GM15510 (cell line): ENCODE results near the gene CCNJ.

ENCODE experiments used
- POLR2A ChIP-seq: IDR thresholded peaks from 3 replicates; pipeline ENCODE4 v1.6.1; 2011; ENCODE audit warnings: borderline replicate concordance; ENCODE audit not compliant: insufficient read length; ENCODE audit errors: extremely low read depth

The CCNJ gene

GRCh38 chr10:96092999-96093767, 49.8 kb downstream of the CCNJ start:
- no peak for TF ChIP-seq POLR2A

- no peak for TF ChIP-seq POLR2A
Observed at GRCh38 chr10:96093948-96094347, 50.6 kb downstream of the CCNJ start.

GRCh38 chr10:96096958-96097357, 53.6 kb downstream of the CCNJ start:
- no peak for TF ChIP-seq POLR2A

GRCh38 chr10:96097865-96098264, 54.5 kb downstream of the CCNJ start:
- TF ChIP-seq POLR2A: no peak

DNA sequence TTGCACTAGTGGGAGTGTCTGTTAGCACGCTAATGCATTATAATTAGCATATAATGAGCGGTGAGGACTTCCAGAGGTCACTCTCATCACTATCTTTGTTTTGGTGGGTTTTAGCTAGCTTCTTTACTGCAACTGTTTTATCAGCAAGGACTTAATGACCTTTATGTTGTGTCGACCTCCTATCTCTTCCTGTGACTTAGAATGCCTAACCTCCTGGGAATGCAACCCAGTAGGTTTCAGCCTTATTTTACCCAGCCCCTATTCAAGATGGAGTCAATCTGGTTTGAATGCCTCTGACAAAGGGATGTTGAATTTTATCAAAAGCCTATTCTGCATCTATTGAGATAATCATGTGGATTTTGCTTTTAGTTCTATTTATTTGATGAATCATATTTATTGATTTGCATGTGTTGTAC, 64.2 kb downstream of the CCNJ start:
- no peak for TF ChIP-seq POLR2A
